Peyer's patch (tissue), 4 donors: ENCODE measurements around the gene RAD52.

ENCODE experiments used
- POLR2A ChIP-seq, 2 donors: fragments of 450-650 bp; IDR thresholded peaks; one replicate each; pipeline ENCODE4 v1.5.1; 2017; ENCODE audit warnings: antibody characterized with exemption in 2 of 2, mild to moderate bottlenecking in 2 of 2, moderate library complexity in 2 of 2
- TF ChIP-seq, protein P1 (sequence below), 6 experiments: fragments of 450-650 bp in 4 of 6; fragments of 200-600 bp in 2 of 6; sonication (generic) in 1 of 6; IDR thresholded peaks; one replicate each; pipeline ENCODE4 v1.5.1; 2017 to 2019; ENCODE audit warnings: antibody characterized with exemption in 6 of 6, mild to moderate bottlenecking in 3 of 6, moderate library complexity in 1 of 6

GRCh38 chr12:966724-967123 lies 17.2 kb upstream of the RAD52 start:
- TF ChIP-seq, protein P1, sequence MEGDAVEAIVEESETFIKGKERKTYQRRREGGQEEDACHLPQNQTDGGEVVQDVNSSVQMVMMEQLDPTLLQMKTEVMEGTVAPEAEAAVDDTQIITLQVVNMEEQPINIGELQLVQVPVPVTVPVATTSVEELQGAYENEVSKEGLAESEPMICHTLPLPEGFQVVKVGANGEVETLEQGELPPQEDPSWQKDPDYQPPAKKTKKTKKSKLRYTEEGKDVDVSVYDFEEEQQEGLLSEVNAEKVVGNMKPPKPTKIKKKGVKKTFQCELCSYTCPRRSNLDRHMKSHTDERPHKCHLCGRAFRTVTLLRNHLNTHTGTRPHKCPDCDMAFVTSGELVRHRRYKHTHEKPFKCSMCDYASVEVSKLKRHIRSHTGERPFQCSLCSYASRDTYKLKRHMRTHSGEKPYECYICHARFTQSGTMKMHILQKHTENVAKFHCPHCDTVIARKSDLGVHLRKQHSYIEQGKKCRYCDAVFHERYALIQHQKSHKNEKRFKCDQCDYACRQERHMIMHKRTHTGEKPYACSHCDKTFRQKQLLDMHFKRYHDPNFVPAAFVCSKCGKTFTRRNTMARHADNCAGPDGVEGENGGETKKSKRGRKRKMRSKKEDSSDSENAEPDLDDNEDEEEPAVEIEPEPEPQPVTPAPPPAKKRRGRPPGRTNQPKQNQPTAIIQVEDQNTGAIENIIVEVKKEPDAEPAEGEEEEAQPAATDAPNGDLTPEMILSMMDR (IDR thresholded peaks at IDR 0.05), result no peak
- no peak for TF ChIP-seq POLR2A (IDR thresholded peaks at IDR 0.05)
